Uterus (tissue), 2 donors: ENCODE data around the gene TAP2.

Experiments
- CTCF ChIP-seq, 4 experiments: fragments of 200-600 bp in 2 of 4; fragments of 450-650 bp in 2 of 4; sonication (generic) in 2 of 4; IDR thresholded peaks; one replicate each; pipeline ENCODE4 v1.5.1; 2016 to 2019; ENCODE audit warnings: antibody characterized with exemption in 4 of 4, mild to moderate bottlenecking in 2 of 4, moderate library complexity in 1 of 4
- POLR2A ChIP-seq, 2 donors: fragments of 450-650 bp; IDR thresholded peaks; one replicate each; pipeline ENCODE4 v1.6.1; 2016; ENCODE audit warnings: antibody characterized with exemption in 2 of 2, mild to moderate bottlenecking in 1 of 2, moderate library complexity in 1 of 2

- TF ChIP-seq CTCF (IDR thresholded peaks at IDR 0.05), result no peak
- no peak for TF ChIP-seq POLR2A (IDR thresholded peaks at IDR 0.05)
These were observed 18.8 kb downstream of the TAP2 start for GRCh38 chr6:32819729-32820128.
